Stromal cell of bone marrow (primary cell): ENCODE measurements around the gene RASSF3.
A peak's percentile ranks its signal among the peaks of the same experiment; 100 is the strongest.
"Not testable (repeated sequence)": the region's sequence is repeated elsewhere in the genome, so short reads cannot be mapped to it uniquely, and the experiment has no call there.

Experiments used
- DNase-seq: peaks from one replicate; pipeline ENCODE4 v3.0.0-alpha.2; 2012; ENCODE audit warnings: low read depth

The RASSF3 gene

DNA sequence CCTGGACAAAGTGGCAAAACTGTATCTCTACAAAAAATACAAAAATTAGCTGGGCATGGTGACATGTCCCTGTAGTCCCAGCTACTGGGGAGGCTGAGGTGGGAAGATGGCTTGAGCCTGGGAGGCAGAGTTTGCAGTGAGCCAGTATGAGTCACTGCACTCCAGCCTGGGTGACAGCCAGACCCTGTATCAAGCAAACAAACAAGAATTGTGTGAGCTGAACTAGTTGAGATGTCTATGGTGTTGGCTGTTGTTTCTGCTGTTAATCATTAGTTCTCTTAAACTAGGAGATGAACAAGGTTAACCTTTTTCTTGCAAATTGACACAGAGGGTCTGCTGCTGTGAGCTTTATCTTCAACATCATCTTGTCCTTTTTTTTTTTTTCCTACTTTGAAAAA is 23.6 kb downstream of the RASSF3 start:
- peak; percentile 57 for DNase-seq

DNA sequence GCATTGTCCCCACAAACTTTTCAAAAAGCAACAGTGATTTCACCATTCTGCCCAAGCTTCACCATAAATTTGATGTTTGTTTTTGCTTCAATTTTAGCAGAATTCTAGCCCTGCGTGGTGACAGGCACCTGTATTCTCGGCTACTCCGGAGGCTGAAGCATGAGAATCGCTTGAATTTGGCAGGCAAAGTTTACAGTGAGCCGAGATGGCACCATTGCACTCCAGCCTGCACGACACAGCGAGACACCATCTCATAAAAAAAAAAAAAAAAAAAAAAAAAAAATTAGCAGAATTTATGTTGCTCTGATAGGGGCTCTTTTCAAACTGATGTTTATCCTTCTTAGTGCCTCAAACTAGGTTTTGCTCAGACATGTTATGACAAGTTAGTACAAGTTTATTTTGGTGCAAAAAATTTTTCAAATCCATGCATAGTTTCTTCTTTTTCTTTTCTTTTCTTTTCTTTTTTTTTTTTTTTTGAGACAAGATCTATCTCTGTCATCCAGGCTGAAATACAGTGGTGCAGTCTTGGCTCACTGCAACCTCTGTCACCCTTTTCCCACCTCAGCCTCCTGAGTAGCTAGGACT is 24.3 kb downstream of the RASSF3 start:
- DNase-seq: no peak

DNA sequence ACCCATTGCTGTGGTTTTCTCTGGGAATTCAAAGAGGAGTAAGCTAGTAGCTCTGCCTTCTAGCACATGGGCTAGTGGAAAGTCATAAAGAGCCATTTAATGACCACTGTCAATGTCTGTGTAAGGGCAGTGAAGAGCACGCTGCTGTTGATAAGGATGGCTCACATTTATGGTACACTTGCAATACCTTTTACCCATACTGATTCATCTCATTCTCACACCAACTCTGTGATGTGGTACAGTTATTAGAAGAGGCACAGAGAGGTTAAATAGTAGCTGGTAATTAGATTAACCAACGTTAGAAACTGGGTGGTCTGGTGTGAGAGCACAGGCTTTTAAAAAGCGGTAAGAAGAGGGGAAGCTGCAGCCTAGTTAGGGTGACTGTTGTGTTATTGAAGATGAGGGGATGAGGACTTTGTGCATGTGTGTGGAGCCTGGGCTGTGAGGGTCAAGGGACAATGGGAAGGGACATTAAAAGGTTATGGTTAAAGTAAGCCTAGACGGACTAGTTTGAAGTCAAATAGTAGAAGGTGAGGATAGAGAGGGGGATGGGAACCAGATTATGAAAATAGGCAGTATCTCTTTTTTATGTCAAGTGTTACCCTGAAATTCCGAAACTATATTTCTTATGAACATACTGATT is 25.2 kb downstream of the RASSF3 start:
- no peak for DNase-seq

DNA sequence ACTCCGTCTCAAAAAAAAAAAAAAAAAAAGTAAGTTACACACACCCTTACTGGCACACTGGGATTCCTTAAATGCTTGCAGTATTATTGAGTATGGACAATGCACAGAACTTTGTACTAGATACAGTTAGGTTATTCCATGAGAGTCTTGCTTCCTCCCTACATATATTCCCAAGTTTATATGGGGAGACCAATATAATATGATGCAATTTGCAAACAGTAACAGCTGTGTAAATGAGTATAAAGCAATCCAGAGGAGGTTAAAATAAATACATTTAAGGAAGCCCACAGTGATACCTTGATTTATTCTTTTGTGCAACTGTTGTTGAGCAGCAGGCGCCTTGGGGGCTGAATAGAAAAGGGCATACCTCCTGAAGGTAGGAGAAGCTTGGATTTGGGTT is 26.6 kb downstream of the RASSF3 start:
- DNase-seq: no peak

DNA sequence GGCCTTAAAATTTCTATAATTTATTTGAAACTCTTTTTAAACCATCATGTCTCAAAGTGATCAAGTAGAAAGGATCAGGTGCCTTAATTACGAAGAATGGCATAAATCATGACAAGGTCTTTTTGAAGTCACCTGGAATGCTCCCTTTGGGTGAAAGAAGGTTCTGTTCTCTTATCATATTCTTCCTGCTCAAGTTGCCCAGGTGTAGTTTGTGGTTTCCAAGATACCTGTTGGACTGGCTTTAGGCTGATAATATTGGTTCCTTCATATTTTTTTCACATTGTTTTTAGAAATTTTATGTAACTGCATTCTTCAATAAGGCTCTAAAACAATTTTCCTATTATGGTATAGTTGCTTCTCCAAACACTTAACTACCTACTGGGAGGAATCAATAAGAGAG is 29.2 kb downstream of the RASSF3 start:
- DNase-seq: no peak

DNA sequence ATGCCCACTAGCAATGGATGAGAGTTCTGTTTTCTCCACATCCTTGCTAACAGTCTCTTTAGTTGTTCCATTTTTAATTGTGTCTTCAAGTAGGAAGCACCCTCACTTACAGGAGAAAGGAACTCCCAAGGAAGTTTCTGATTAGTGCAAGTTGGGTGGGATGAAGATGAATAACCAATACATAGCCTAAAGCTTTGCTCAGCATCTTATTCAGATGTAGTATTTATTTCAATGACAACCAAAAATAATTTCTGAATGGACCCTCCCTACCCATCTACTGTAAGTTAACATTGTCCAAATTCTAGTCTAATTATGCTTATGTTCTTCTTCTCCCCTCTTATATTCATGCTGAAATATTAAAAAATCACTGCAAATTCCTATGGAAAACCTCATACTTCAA is 36.0 kb downstream of the RASSF3 start:
- DNase-seq: no peak

DNA sequence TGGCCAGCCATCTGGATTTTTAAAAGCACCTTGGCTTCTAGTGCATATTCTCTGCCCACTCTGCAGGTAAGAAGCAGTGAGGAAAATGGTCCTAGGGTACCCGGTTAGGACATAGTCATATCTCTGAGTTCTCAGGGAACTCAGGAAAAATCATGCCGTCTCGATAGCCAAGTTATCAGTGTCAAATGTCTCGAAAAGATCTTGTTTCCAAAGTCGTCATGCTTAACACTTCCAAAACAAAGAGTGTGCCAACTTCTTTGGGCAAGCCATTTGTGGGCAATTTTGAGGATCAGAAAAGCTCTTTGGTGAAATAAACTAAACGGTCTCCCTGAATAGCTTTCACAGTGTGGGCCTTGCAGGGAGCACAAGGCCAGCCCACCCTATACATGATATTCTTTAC is 39.2 kb downstream of the RASSF3 start:
- no peak for DNase-seq

DNA sequence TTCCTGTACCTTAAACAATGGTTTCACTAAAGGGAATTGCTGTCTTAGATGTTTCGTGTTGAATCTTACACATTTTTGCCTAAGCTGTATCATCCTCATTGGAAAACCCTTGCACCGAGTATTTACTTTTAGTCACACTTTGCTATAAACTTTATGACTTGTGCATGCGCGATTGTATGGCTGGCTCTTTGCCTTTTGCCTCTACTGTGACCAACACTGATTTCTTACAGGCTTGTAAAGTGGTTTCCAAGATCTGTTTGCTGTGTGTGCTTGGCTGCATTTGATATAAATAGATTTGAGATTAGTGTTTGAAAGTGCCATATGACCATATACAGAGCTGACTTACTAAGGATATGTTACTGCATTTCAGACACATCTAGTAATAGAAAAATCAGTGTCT is 40.5 kb downstream of the RASSF3 start:
- DNase-seq: no peak

GRCh38 chr12:64652346-64652745 is 42.1 kb downstream of the RASSF3 start:
- DNase-seq: no peak

GRCh38 chr12:64653123-64653522 is 42.8 kb downstream of the RASSF3 start:
- DNase-seq: no peak

- not testable (repeated sequence) for DNase-seq
These were observed 43.6 kb downstream of the RASSF3 start for GRCh38 chr12:64653907-64654306.

GRCh38 chr12:64655141-64655540 is 44.8 kb downstream of the RASSF3 start:
- DNase-seq: no peak

DNA sequence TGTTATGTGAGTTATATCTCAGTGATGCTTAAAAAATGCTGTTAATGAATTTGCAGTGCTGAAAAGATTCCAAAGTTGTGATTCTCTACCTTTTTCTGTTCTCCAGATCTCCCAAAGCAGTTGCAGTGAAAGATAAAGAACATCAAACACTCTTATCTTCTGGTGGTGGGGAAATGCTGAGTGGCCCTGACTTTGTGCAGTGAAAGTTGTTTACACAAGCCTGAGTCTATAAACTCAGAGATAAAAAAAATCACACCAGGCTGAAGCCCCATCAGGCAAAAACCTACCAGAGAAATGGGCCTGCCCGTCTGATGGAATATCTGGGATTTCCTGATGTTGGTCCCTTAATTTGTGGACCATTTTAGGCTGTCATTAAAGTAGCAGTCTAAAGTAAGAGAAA is 46.1 kb downstream of the RASSF3 start:
- DNase-seq: no peak

DNA sequence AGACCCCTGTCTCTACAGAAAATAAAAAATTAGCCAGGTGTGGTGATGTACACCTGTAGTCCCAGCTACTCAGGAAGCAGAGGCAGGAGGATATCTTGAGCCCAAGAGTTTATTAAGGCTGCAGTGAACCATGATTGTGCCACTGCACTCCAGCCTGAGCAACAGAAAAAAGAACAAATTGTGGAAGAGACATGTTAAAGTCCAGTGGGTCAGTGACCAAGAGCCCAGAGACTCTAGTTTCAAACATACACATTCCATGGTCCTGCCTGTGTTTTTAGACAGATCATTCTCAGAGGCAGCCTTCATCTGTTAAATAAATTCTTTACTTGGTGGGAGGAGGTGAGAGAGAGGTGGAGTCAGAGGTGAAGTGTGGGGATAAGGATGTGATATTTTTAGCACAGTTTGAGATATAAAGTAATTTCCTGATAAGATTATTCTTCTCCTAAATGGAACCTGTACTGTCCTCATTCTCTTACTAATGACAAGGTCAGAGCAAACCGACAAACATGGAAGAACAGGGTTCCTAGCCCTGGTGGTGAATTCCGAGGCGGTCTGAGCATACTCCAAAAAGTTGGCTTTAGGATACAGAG is 48.7 kb downstream of the RASSF3 start:
- DNase-seq: no peak

GRCh38 chr12:64660237-64661018 is 50.1 kb downstream of the RASSF3 start:
- no peak for DNase-seq

GRCh38 chr12:64663015-64663414 is 52.7 kb downstream of the RASSF3 start:
- no peak for DNase-seq

DNA sequence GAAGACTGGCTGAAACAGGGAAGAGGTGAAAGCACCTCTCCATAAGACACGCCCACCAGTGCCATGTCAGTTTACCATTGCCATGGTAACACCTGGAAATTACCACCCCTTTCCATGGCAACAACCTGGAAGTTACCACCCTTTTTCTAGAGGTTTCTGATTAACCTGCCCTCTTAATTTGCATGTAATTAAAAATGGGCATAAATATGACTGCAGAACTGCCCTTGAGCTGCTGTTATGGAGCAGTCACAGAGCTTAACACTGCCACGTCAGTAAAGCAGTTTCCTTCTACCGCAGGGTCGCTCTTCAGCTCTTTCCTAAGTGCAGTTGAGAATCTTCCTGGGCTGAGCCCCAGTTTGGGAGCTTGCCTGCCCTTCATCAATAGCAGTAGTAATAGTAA is 55.2 kb downstream of the RASSF3 start:
- DNase-seq: no peak

GRCh38 chr12:64666054-64666914 is 56.0 kb downstream of the RASSF3 start:
- DNase-seq: no peak

DNA sequence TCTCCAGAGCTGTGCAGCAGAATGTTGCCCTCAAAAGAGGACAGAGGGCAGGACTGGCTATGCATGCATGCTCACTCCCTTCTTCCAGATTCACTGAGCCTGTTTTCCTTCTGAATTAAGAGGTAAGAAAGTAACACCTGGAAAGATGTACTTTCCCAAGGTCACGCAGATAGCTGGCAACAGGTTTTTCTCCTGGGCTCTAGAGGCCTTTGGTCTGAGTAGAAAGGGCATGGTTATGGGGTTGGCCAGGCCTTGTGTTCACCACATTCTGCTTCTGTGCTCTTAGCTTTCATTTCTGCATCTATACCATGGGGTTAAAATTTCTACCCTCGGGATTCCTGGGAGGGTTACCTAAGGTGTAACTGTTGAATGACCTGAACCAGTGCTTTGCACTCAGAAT is 57.5 kb downstream of the RASSF3 start:
- DNase-seq: no peak

- no peak for DNase-seq
These were observed 59.1 kb downstream of the RASSF3 start for GRCh38 chr12:64669270-64669842.

DNA sequence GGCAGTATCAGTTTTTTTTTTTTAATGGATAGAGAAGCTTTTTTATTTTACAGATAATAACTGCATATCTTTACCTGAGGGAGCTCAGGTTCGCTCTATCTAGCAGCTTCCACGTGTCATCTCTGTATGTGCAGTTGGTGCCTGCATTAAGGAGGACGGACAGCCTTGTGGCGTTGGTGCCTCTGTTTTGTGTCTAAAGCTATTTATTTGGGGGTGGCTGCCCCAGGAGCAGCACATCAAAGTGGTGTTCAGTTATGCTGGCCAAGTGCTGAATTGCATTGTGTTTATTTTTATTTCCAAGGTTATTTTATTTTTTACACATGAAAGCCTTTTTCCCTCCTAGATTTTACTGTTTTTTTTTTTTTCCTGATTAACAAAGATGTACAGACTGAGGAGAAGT is 59.7 kb downstream of the RASSF3 start:
- no peak for DNase-seq
